ENCODE measurements around the gene GTF2A2.

GRCh38 chr15:59657635-59658125 is 365 bp upstream of the GTF2A2 start:
- TF ChIP-seq, protein P1, sequence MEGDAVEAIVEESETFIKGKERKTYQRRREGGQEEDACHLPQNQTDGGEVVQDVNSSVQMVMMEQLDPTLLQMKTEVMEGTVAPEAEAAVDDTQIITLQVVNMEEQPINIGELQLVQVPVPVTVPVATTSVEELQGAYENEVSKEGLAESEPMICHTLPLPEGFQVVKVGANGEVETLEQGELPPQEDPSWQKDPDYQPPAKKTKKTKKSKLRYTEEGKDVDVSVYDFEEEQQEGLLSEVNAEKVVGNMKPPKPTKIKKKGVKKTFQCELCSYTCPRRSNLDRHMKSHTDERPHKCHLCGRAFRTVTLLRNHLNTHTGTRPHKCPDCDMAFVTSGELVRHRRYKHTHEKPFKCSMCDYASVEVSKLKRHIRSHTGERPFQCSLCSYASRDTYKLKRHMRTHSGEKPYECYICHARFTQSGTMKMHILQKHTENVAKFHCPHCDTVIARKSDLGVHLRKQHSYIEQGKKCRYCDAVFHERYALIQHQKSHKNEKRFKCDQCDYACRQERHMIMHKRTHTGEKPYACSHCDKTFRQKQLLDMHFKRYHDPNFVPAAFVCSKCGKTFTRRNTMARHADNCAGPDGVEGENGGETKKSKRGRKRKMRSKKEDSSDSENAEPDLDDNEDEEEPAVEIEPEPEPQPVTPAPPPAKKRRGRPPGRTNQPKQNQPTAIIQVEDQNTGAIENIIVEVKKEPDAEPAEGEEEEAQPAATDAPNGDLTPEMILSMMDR (IDR thresholded peaks at IDR 0.05): no peak
- TF ChIP-seq POLR2A (IDR thresholded peaks at IDR 0.05) (no peak), EP300 (IDR thresholded peaks at IDR 0.05) (no peak)

All from sigmoid colon (tissue), 4 donors.